A549 (cell line): ENCODE measurements around the gene MYH2. TPM values are rescaled to one million over a fixed set of nuclear protein-coding genes. Genes with fewer than 3 reads are reported as not detected.

ENCODE experiments used
- ATAC-seq, 2 experiments: fragments of 200-7000 bp in 1 of 2; fragments of >200 bp in 1 of 2; cut with Nextera tagmentation in 1 of 2; cut with Tn5 transposase in 1 of 2; 3 replicates each; pipeline versions ENCODE4 v1.8.0 to v1.9.1; 2018 to 2020; ENCODE audit warnings: mild to moderate bottlenecking in 1 of 2, moderate library complexity in 1 of 2
- CTCF ChIA-PET: fragments of 300-600 bp; sonication (Branson Sonifier 250); formaldehyde crosslinking; extraction: SDS; loops from one replicate; lab custom pipeline; 2021; ENCODE audit warnings: antibody characterized with exemption, inconsistent platforms; lab: Yijun Ruan, JAX
- POLR2A ChIA-PET: fragments of 350-600 bp; formaldehyde crosslinking; extraction: SDS; loops from one replicate; lab custom pipeline; 2021; ENCODE audit warnings: antibody characterized with exemption, inconsistent platforms; lab: Yijun Ruan, JAX
- DNase-seq, 2 experiments: peaks; one replicate each; pipeline versions ENCODE4 v3.0.0 to v3.0.0-alpha.2; 2011 to 2016; ENCODE audit warnings: low read depth in 1 of 2, low spot score in 1 of 2
- FAIRE-seq: peaks from 2 replicates; lab custom pipeline; 2011; peaks lifted over from hg19 to GRCh38; lab: Jason Lieb, UNC
- H3K27ac ChIP-seq, 2 experiments: fragments of >200 bp; sonication (Bioruptor Twin); formaldehyde crosslinking; 3 replicates each; pipeline ENCODE4 v1.5.1; 2016 to 2017
- H3K4me1 ChIP-seq: fragments of >200 bp; sonication (Bioruptor Twin); formaldehyde crosslinking; 3 replicates; pipeline ENCODE4 v1.6.1; 2016
- H3K4me2 ChIP-seq: fragments of >200 bp; sonication (Bioruptor Twin); formaldehyde crosslinking; 3 replicates; pipeline ENCODE4 v1.6.1; 2016
- H3K4me3 ChIP-seq: fragments of >200 bp; sonication (Bioruptor Twin); formaldehyde crosslinking; 3 replicates; pipeline ENCODE4 v1.5.1; 2016
- H3K9me3 ChIP-seq: fragments of >200 bp; sonication (Bioruptor Twin); formaldehyde crosslinking; 3 replicates; pipeline ENCODE4 v1.6.1; 2016
- ATOH8 ChIP-seq: fragments of 250-450 bp; sonication (Bioruptor Pico); IDR thresholded peaks from 2 replicates; pipeline ENCODE4 v1.5.0; 2020; ENCODE audit warnings: low read depth, mild to moderate bottlenecking, moderate library complexity
- BHLHE40 ChIP-seq: IDR thresholded peaks from 2 replicates; pipeline ENCODE4 v1.6.1; 2012; ENCODE audit warnings: low read depth, low read length, inconsistent platforms
- CEBPB ChIP-seq, 2 experiments: fragments of >200 bp in 1 of 2; sonication (Bioruptor Twin) in 1 of 2; formaldehyde crosslinking in 1 of 2; IDR thresholded peaks; 2 replicates each; pipeline ENCODE4 v1.6.1; 2012 to 2016
- CHD2 ChIP-seq: fragments of 150-350 bp; IDR thresholded peaks from 2 replicates; pipeline ENCODE4 v1.6.1; 2014; ENCODE audit warnings: low read length; ENCODE audit not compliant: partially characterized antibody
- E2F6 ChIP-seq: IDR thresholded peaks from 2 replicates; pipeline ENCODE4 v1.6.1; 2012; ENCODE audit warnings: low read depth, borderline replicate concordance
- EHMT2 ChIP-seq: fragments of 200-600 bp; sonication (generic); IDR thresholded peaks from 2 replicates; pipeline ENCODE4 v1.6.1; 2016; ENCODE audit warnings: antibody characterized with exemption, low read depth, mild to moderate bottlenecking, moderate library complexity
- ESRRA ChIP-seq: fragments of 150-350 bp; IDR thresholded peaks from 2 replicates; pipeline ENCODE4 v1.6.1; 2014; ENCODE audit warnings: mild to moderate bottlenecking, low read length, borderline replicate concordance
- FOSB ChIP-seq: fragments of 250-450 bp; sonication (Bioruptor Pico); IDR thresholded peaks from 2 replicates; pipeline ENCODE4 v1.5.0; 2020; ENCODE audit warnings: mild to moderate bottlenecking, moderate library complexity
- FOSL2 ChIP-seq, 2 experiments: fragments of 450-650 bp in 1 of 2; fragments of >200 bp in 1 of 2; sonication (Bioruptor Twin) in 1 of 2; formaldehyde crosslinking; IDR thresholded peaks; 2 replicates each; pipeline versions ENCODE4 v1.5.0 to v1.6.1; 2016 to 2020; ENCODE audit warnings: mild to moderate bottlenecking in 1 of 2, moderate library complexity in 1 of 2
- HEYL ChIP-seq: fragments of 250-450 bp; sonication (Bioruptor Pico); IDR thresholded peaks from 2 replicates; pipeline ENCODE4 v1.8.0; 2021; ENCODE audit warnings: mild to moderate bottlenecking, moderate library complexity
- HOXB13 ChIP-seq: fragments of 250-450 bp; sonication (Bioruptor Pico); IDR thresholded peaks from 2 replicates; pipeline ENCODE4 v1.5.0; 2020; ENCODE audit warnings: low read depth, mild to moderate bottlenecking, moderate library complexity
- JUN ChIP-seq, 2 experiments: fragments of >200 bp; sonication (Bioruptor Twin); formaldehyde crosslinking; IDR thresholded peaks; 2 replicates in 1 of 2; 3 replicates in 1 of 2; pipeline ENCODE4 v1.6.1; 2016 to 2017
- MAFK ChIP-seq: fragments of 450-650 bp; IDR thresholded peaks from 2 replicates; pipeline ENCODE4 v1.6.1; 2014; ENCODE audit not compliant: partially characterized antibody
- MAX ChIP-seq: IDR thresholded peaks from 2 replicates; pipeline ENCODE4 v1.6.1; 2012
- MYC ChIP-seq: IDR thresholded peaks from 2 replicates; pipeline ENCODE4 v1.6.1; 2012; ENCODE audit warnings: mild to moderate bottlenecking, inconsistent platforms, low read length, improper control_type of control experiment, borderline replicate concordance
- NPAS2 ChIP-seq: fragments of 250-450 bp; sonication (Bioruptor Pico); IDR thresholded peaks from 2 replicates; pipeline ENCODE4 v1.8.0; 2022; ENCODE audit warnings: mild to moderate bottlenecking, moderate library complexity, borderline replicate concordance
- NR3C1 ChIP-seq: fragments of >200 bp; sonication (Bioruptor Twin); formaldehyde crosslinking; IDR thresholded peaks from 3 replicates; pipeline ENCODE4 v1.6.1; 2017
- PBX3 ChIP-seq: IDR thresholded peaks from 2 replicates; pipeline ENCODE4 v1.6.1; 2012
- PHF8 ChIP-seq: fragments of 200-600 bp; sonication (generic); IDR thresholded peaks from 2 replicates; pipeline ENCODE4 v1.6.1; 2016; ENCODE audit warnings: low read depth, mild to moderate bottlenecking, antibody characterized with exemption, moderate library complexity, borderline replicate concordance
- RAD21 ChIP-seq, 2 experiments: fragments of >200 bp in 1 of 2; sonication (Bioruptor Twin) in 1 of 2; formaldehyde crosslinking in 1 of 2; IDR thresholded peaks in 1 of 2; conservative IDR thresholded peaks in 1 of 2; 2 replicates in 1 of 2; 3 replicates in 1 of 2; pipeline ENCODE4 v1.6.1; 2012 to 2018; ENCODE audit warnings: inconsistent platforms in 1 of 2
- RARB ChIP-seq: fragments of 250-450 bp; sonication (Bioruptor Pico); IDR thresholded peaks from 2 replicates; pipeline ENCODE4 v1.8.0; 2021; ENCODE audit warnings: mild to moderate bottlenecking, moderate library complexity
- RCOR1 ChIP-seq: fragments of 150-350 bp; IDR thresholded peaks from 2 replicates; pipeline ENCODE4 v1.6.1; 2014; ENCODE audit warnings: antibody characterized with exemption, low read length, low read depth
- SREBF2 ChIP-seq: fragments of 450-650 bp; IDR thresholded peaks from 2 replicates; pipeline ENCODE4 v1.6.1; 2014; ENCODE audit warnings: mild to moderate bottlenecking, moderate library complexity
- USF2 ChIP-seq: fragments of 450-650 bp; IDR thresholded peaks from 2 replicates; pipeline ENCODE4 v1.6.1; 2014; ENCODE audit warnings: antibody characterized with exemption
- ZC3H11A ChIP-seq: fragments of 450-650 bp; IDR thresholded peaks from 2 replicates; pipeline ENCODE4 v1.6.1; 2014; ENCODE audit warnings: antibody characterized with exemption, mild to moderate bottlenecking
- ZFP36 ChIP-seq: fragments of 450-650 bp; IDR thresholded peaks from 2 replicates; pipeline ENCODE4 v1.6.1; 2014; ENCODE audit warnings: borderline replicate concordance; ENCODE audit not compliant: partially characterized antibody
- ZNF302 ChIP-seq: fragments of 250-450 bp; sonication (Bioruptor Pico); IDR thresholded peaks from 2 replicates; pipeline ENCODE4 v1.9.0; 2021; ENCODE audit warnings: inconsistent platforms, mild to moderate bottlenecking, moderate library complexity
- ZSCAN20 ChIP-seq: fragments of 250-450 bp; sonication (Bioruptor Pico); IDR thresholded peaks from 2 replicates; pipeline ENCODE4 v1.8.0; 2022; ENCODE audit warnings: mild to moderate bottlenecking, moderate library complexity
- WGBS: methylation state at CpG from one replicate; pipeline ENCODE4 v1.1.6; 2017; ENCODE audit errors: missing lambda C conversion rate; 5-methylcytosine and 5-hydroxymethylcytosine counted together
- polyA plus RNA-seq, 4 experiments: library from polyadenylated mRNA; depleted of rRNA in 3 of 4; stranded (reverse); fragments of >200 nt; fragmentation: RNase III in 1 of 4; extraction: RNeasy Plus Mini Kit Qiagen cat#74134 plus additional on column Dnase treatment in 1 of 4; gene quantifications; 2 replicates in 3 of 4; 3 replicates in 1 of 4; pipeline ENCODE4 v1.2.3, GENCODE V29; 2011 to 2017

The MYH2 gene
- polyA plus RNA-seq, 2 of the 4 experiments (the other 2 are of a cell fraction): not detected

GRCh38 chr17:10521949-10522348, 27.5 kb downstream of the MYH2 start:
- H3K4me3 ChIP-seq: no peak overlapping the region
- no peaks in the 10 kb centered on the region for H3K9me3 ChIP-seq
- H3K4me1 ChIP-seq: no peaks in the 10 kb centered on the region
- DNase-seq: no peak
- FAIRE-seq: no peak
- ChIA-PET POLR2A (no interaction called here), CTCF (no interaction called here)
- no peak for TF ChIP-seq PHF8
- H3K27ac ChIP-seq: no peak overlapping the region
- ATAC-seq: no peak
- H3K4me2 ChIP-seq: no peak overlapping the region

GRCh38 chr17:10518271-10519037, 31.0 kb downstream of the MYH2 start, which contains the start of gene MYH1:
Gene MYH1, minus strand, starts transcription at chr17:10518542. Its CDS starts 1,900 bp downstream, at chr17:10516642.
- Histone ChIP-seq H3K4me2 (no peak within 1 kb of the TSS), H3K4me1 (no peaks in the 10 kb centered on the region), H3K9me3 (no peaks in the 10 kb centered on the region), H3K4me3 (no peak within 1 kb of the TSS), H3K27ac (no peak within 1 kb of the TSS)
- FAIRE-seq (no peak), DNase-seq (no peak), ATAC-seq (no peak)
- 18% methylated on average over 11 of the region's 11 CpGs for WGBS
- ChIA-PET CTCF (interaction anchor here (0.7 kb wide), 1 partner anchor 1121 kb away, joined by 4 read pairs; no protein-coding TSS in a partner anchor), POLR2A (no interaction called here)
- TF ChIP-seq ZNF302 (CRISPR knock-in tag) (no peak), NR3C1 (no peak), NPAS2 (no peak), EHMT2 (no peak), FOSL2 (IDR thresholded peaks at IDR 0.05) (no peak), FOSL2 (CRISPR knock-in tag; IDR thresholded peaks at IDR 0.05) (no peak), ZC3H11A (no peak), E2F6 (no peak), ESRRA (no peak), MAFK (no peak), ATOH8 (CRISPR knock-in tag) (no peak), CHD2 (no peak), MYC (no peak), MAX (no peak), SREBF2 (no peak), BHLHE40 (no peak), PBX3 (no peak), USF2 (no peak)

- Histone ChIP-seq H3K4me3 (no peak overlapping the region), H3K4me1 (no peaks in the 10 kb centered on the region), H3K4me2 (no peak overlapping the region), H3K9me3 (no peaks in the 10 kb centered on the region), H3K27ac (no peak overlapping the region)
- ATAC-seq (no peak), DNase-seq (no peak), FAIRE-seq (no peak)
- no peak for TF ChIP-seq RCOR1
- TF ChIP-seq JUN (IDR thresholded peaks at IDR 0.05): no peak
- no peak for TF ChIP-seq ZSCAN20 (CRISPR knock-in tag)
- no peak for TF ChIP-seq E2F6
- no peak for TF ChIP-seq CEBPB (IDR thresholded peaks at IDR 0.05)
- no peak for TF ChIP-seq USF2
- TF ChIP-seq FOSB (CRISPR knock-in tag): no peak
- no peak for TF ChIP-seq HEYL
- no peak for TF ChIP-seq MAFK
- no peak for TF ChIP-seq ZFP36
- no peak for TF ChIP-seq ESRRA
- no peak for TF ChIP-seq RARB (CRISPR knock-in tag)
- TF ChIP-seq BHLHE40: no peak
- TF ChIP-seq RAD21 (conservative IDR thresholded peaks at IDR 0.05 in 1 of 2, IDR thresholded peaks at IDR 0.05 in 1 of 2): no peak
- no peak for TF ChIP-seq HOXB13
- TF ChIP-seq MAX: no peak
- POLR2A ChIA-PET: no interaction called here
- CTCF ChIA-PET: no interaction called here
Observed at GRCh38 chr17:10516638-10517037, 32.8 kb downstream of the MYH2 start.
